ENCODE data around the gene GATAD2B. TPM values are rescaled to one million over a fixed set of nuclear protein-coding genes. Genes with fewer than 3 reads are reported as not detected.
A peak's percentile ranks its signal among the peaks of the same experiment; 100 is the strongest.

The GATAD2B gene
- total and polyA plus RNA-seq, 10 donors = 3.7 to 68.1 (median 47.6) TPM

DNA sequence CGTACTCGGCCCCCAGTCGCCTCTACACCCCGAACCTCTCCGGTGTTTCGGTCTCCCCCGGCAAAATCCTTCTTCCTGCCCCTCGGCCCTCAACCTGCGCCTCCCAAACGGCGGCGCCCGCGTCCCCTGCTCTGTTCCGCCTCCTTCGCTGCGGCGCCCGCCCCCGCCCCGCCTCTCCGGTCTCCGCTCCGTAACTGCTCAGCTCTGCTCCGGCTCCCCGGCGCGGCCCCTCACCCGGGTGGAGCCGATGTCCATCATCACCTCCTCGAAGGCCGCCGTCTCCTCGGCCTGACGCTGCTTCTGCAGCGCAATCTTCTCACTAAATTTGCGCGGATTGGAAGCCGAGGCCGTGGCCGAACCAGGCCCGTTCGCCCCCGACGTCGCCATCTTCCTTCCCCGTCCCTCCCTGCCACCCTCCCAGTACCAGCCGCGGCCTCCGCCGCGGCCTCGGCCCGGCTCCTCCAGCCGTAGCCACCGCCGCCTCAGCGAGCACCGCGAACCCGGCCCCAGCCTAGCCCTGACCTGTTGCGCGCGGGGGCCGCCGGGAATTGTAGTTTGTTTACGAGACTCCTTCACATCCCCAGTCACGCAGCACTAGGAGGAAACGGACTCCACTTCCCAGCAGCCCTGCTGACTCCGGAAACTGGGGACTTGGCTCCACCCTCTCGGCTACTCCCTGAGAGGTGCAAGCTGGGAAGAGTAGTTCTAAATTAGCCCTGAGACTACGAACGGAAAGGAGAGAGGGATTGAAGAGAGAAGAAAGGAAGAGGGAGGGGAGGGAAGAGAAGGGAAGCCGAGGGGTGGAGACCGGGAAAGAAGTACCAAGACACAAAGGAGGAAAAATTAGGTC lies 35.6 kb upstream of the GATAD2B start, which contains the start of gene CRTC2:
CRTC2 (minus strand) TSS at position 502 of the 850 bp plus-strand sequence; CDS start at position 387, 115 bp downstream.
- DNase-seq = peak; percentile 99
- H3K4me3 ChIP-seq = peak within 1 kb of the TSS; percentile 84 to 97 (median 92)
- peak; percentile 51 to 62 (median 51) for TF ChIP-seq POLR2A (IDR thresholded peaks at IDR 0.05)
- TF ChIP-seq, protein P1, sequence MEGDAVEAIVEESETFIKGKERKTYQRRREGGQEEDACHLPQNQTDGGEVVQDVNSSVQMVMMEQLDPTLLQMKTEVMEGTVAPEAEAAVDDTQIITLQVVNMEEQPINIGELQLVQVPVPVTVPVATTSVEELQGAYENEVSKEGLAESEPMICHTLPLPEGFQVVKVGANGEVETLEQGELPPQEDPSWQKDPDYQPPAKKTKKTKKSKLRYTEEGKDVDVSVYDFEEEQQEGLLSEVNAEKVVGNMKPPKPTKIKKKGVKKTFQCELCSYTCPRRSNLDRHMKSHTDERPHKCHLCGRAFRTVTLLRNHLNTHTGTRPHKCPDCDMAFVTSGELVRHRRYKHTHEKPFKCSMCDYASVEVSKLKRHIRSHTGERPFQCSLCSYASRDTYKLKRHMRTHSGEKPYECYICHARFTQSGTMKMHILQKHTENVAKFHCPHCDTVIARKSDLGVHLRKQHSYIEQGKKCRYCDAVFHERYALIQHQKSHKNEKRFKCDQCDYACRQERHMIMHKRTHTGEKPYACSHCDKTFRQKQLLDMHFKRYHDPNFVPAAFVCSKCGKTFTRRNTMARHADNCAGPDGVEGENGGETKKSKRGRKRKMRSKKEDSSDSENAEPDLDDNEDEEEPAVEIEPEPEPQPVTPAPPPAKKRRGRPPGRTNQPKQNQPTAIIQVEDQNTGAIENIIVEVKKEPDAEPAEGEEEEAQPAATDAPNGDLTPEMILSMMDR (IDR thresholded peaks at IDR 0.05 in 8 of 11, conservative IDR thresholded peaks at IDR 0.05 in 3 of 11) = peak in 1 of 11 experiments; percentile 8
- peak; percentile 95 to 96 (median 95) for TF ChIP-seq POLR2AphosphoS5 (IDR thresholded peaks at IDR 0.05)
- peak within 1 kb of the TSS; percentile 85 to 99 (median 97) for H3K27ac ChIP-seq
- H3K4me1 ChIP-seq = peaks cover 43 to 90% (median 73%) of the 10 kb centered on the region in 6 donors
- 0 to 1% (median 1%) methylated on average over 69 to 74 of the region's 75 CpGs for WGBS, 5 donors
- intact Hi-C loops (cut with DNase I; ENCODE audit: low total_unique reads) = no loop called here
- peaks cover 0 to 51% (median 30%) of the 10 kb centered on the region in 6 donors for H3K36me3 ChIP-seq
- H3K27me3 ChIP-seq (replicated peaks in 1 of 7) = no peaks in the 10 kb centered on the region
- H3K9me3 ChIP-seq = no peaks in the 10 kb centered on the region

DNA sequence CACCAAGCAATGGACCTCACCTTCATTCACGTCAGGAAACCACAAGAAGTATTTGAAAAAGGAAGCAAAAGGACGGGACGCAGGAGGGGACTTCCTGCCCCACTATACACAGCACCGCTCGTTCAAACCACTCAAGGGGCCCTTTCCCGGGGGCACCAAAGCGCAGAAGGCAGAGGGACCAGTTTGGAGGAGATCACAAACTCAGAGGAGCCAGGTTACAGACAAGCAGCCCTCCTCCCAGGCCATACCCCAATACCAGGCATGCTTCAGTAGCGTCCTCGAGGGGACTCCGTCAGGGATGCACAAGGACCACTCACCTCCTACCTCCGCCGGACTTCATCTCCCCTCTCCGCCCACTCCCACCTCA lies 35.0 kb upstream of the GATAD2B start:
- TF ChIP-seq, protein P1 (IDR thresholded peaks at IDR 0.05 in 8 of 11, conservative IDR thresholded peaks at IDR 0.05 in 3 of 11) = no peak
- peak in 1 of 3 donors; percentile 18 for TF ChIP-seq POLR2A (IDR thresholded peaks at IDR 0.05)
- TF ChIP-seq POLR2AphosphoS5 (IDR thresholded peaks at IDR 0.05) = peak in 1 of 3 donors; percentile 46
- no peak for DNase-seq
- Histone ChIP-seq H3K27me3 (replicated peaks in 1 of 7) (no peaks in the 10 kb centered on the region), H3K36me3 (peaks cover 0 to 57% (median 36%) of the 10 kb centered on the region in 6 donors), H3K4me1 (peaks cover 42 to 92% (median 69%) of the 10 kb centered on the region in 6 donors), H3K9me3 (no peaks in the 10 kb centered on the region), H3K27ac (peak overlapping the region; percentile 85 to 99 (median 97)), H3K4me3 (peak overlapping the region; percentile 84 to 97 (median 92))
- 0% methylated on average over 13 of the region's 13 CpGs for WGBS, 5 donors
- intact Hi-C loops (cut with DNase I; ENCODE audit: low total_unique reads) = no loop called here

DNA sequence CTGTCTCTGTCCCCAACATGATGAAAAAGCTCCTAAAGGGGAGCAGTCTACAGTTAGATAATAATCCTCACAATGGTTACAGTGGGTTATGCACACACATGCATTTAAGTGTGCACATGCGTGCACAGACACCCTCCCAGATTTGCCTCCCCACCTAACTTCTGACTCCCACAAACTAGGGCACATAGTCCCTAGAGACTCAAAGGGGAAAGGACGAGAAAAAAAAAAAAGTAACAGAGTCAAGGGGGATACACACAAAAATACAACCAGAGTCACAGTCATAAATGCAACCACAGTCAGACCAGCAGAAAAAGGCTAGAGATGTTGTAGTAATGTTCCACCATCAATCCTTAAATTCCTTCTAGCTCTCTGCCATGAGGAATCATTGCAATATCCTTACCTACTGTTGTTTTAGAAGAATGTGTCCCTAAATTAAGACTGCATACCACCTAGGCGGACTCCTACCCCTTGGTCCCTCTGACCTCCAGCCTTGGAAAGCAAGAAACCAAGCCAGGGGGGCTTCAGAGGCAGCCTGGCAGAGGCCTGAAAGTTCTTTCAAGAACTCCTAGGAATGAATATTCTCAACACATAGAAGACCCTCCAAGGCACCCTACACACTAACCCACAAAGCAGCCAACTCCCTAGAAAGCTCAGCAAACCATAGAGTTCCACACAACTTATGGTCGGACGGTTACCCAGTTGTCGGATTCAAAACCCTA lies 34.4 kb upstream of the GATAD2B start:
- peak overlapping the region; percentile 85 to 99 (median 97) for H3K27ac ChIP-seq

More for the DNA sequence above, 34.4 kb upstream of the GATAD2B start:
- Histone ChIP-seq H3K4me3 (peak overlapping the region; percentile 84 to 97 (median 92)), H3K9me3 (no peaks in the 10 kb centered on the region), H3K4me1 (peaks cover 37 to 86% (median 63%) of the 10 kb centered on the region in 6 donors), H3K27me3 (replicated peaks in 1 of 7) (no peaks in the 10 kb centered on the region), H3K36me3 (peaks cover 0 to 62% (median 41%) of the 10 kb centered on the region in 6 donors)
- DNase-seq = peak; percentile 70
- TF ChIP-seq POLR2A (IDR thresholded peaks at IDR 0.05) = no peak
- TF ChIP-seq, protein P1 (IDR thresholded peaks at IDR 0.05 in 8 of 11, conservative IDR thresholded peaks at IDR 0.05 in 3 of 11) = no peak
- TF ChIP-seq POLR2AphosphoS5 (IDR thresholded peaks at IDR 0.05) = no peak
- WGBS, 5 donors = 20 to 26% (median 21%) methylated on average over 6 of the region's 6 CpGs
- intact Hi-C loops (cut with DNase I; ENCODE audit: low total_unique reads) = no loop called here
